HL-60 (cell line): ENCODE measurements around the gene PRSS48.

Source experiments
- DNase-seq, 2 experiments: peaks; one replicate each; pipeline ENCODE4 v3.0.0-alpha.2; 2010 to 2020; ENCODE audit warnings: low read depth in 1 of 2, low spot score in 1 of 2
- H3K27ac ChIP-seq: fragments of 250-450 bp; sonication (Bioruptor Pico); replicated peaks from 2 replicates; pipeline ENCODE4 v1.5.1; 2020; ENCODE audit warnings: mild to moderate bottlenecking, moderate library complexity
- H3K27me3 ChIP-seq: fragments of 250-450 bp; sonication (Bioruptor Pico); 2 replicates; pipeline ENCODE4 v1.5.1; 2021; ENCODE audit warnings: mild to moderate bottlenecking, moderate library complexity; ENCODE audit not compliant: insufficient read depth, poor library complexity, severe bottlenecking
- H3K4me3 ChIP-seq: replicated peaks from 2 replicates; pipeline ENCODE4 v1.5.1; 2011; ENCODE audit warnings: mild to moderate bottlenecking, control low read depth, low read length; ENCODE audit not compliant: insufficient read depth
- CTCF ChIP-seq: IDR thresholded peaks from one replicate; pipeline ENCODE4 v1.5.1; 2011; ENCODE audit warnings: low read length, control low read depth, inconsistent platforms; ENCODE audit not compliant: insufficient read depth
- GABPA ChIP-seq: IDR thresholded peaks from 2 replicates; pipeline ENCODE4 v1.6.1; 2012; ENCODE audit warnings: low read depth
- POLR2AphosphoS5 ChIP-seq: IDR thresholded peaks from 2 replicates; pipeline ENCODE4 v1.6.1; 2012; ENCODE audit warnings: low read depth
- REST ChIP-seq: IDR thresholded peaks from 2 replicates; pipeline ENCODE4 v1.6.1; 2012; ENCODE audit warnings: low read depth; ENCODE audit not compliant: insufficient replicate concordance
- SPI1 ChIP-seq: IDR thresholded peaks from 2 replicates; pipeline ENCODE4 v1.6.1; 2012; ENCODE audit warnings: low read depth, mild to moderate bottlenecking, borderline replicate concordance

Gene PRSS48

GRCh38 chr4:151284534-151285245 is 7.7 kb downstream of the PRSS48 start:
- no peak overlapping the region for H3K27ac ChIP-seq
- DNase-seq: no peak
- TF ChIP-seq REST (no peak), POLR2AphosphoS5 (no peak), GABPA (no peak), CTCF (no peak)
- no peak overlapping the region for H3K4me3 ChIP-seq
- H3K27me3 ChIP-seq: no peaks in the 10 kb centered on the region

- H3K4me3 ChIP-seq: no peak overlapping the region
- H3K27me3 ChIP-seq: no peaks in the 10 kb centered on the region
- DNase-seq: no peak
- no peak for TF ChIP-seq POLR2AphosphoS5
- TF ChIP-seq SPI1: no peak
- TF ChIP-seq CTCF: no peak
- TF ChIP-seq REST: no peak
- TF ChIP-seq GABPA: no peak
- no peak overlapping the region for H3K27ac ChIP-seq
Observed at GRCh38 chr4:151287409-151287808, 10.4 kb downstream of the PRSS48 start.

- no peak for DNase-seq
- no peak overlapping the region for H3K27ac ChIP-seq
- no peak overlapping the region for H3K4me3 ChIP-seq
- no peaks in the 10 kb centered on the region for H3K27me3 ChIP-seq
- TF ChIP-seq GABPA: no peak
- no peak for TF ChIP-seq REST
- TF ChIP-seq CTCF: no peak
- no peak for TF ChIP-seq SPI1
- TF ChIP-seq POLR2AphosphoS5: no peak
Observed at GRCh38 chr4:151291485-151291884, 14.5 kb downstream of the PRSS48 start.
